ENCODE data around the gene B3GNT3.

Gene B3GNT3

GRCh38 chr19:17860993-17861360 lies 66.0 kb downstream of the B3GNT3 start:
- DNase-seq (ENCODE audit: low spot score) = no peak

- DNase-seq (ENCODE audit: low spot score) = no peak
Measured at GRCh38 chr19:17861542-17862402, 66.8 kb downstream of the B3GNT3 start.

GRCh38 chr19:17862711-17863519 lies 68.0 kb downstream of the B3GNT3 start:
- no peak for DNase-seq (ENCODE audit: low spot score)

All from HuH-7 (cell line).